HG02938 (cell line): ENCODE data around the gene CER1.
A peak's percentile ranks its signal among the peaks of the same experiment; 100 is the strongest.

Source experiments
- ATAC-seq: cut with Tn5 transposase; IDR thresholded peaks from one replicate; pipeline ENCODE4 v1.9.1; 2021; ENCODE audit warnings: mild to moderate bottlenecking, moderate library complexity; ENCODE audit not compliant: unreplicated experiment

The CER1 gene, protein sequence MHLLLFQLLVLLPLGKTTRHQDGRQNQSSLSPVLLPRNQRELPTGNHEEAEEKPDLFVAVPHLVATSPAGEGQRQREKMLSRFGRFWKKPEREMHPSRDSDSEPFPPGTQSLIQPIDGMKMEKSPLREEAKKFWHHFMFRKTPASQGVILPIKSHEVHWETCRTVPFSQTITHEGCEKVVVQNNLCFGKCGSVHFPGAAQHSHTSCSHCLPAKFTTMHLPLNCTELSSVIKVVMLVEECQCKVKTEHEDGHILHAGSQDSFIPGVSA

DNA sequence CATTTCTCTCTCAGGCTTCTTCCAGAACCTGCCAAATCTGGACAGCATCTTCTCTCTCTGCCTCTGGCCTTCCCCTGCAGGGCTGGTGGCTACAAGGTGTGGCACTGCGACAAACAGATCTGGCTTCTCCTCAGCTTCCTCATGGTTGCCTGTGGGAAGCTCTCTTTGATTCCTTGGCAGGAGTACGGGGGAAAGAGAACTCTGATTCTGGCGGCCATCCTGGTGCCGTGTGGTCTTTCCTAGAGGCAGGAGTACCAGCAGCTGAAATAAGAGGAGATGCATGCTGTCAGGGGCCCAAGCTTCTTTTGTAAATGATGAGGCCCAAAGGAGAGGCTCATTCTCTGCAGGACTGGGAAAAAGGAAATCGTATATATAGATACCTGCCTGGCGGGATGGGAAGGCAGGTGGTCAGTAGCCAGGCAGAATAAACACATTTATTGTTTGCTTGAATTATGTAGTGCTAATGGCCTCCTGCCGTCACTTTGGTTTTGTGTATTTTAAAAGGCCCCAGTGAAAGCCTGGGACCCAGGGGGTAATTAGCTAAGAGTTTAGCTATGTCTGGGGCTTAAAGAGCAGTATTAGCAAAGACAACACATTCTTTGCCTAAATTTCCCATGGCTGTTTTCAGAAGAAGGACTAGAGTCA, at the start of gene CER1:
Gene CER1, minus strand, starts transcription at position 343 of the 645 bp plus-strand sequence. Its CDS starts 61 bp downstream, at position 282.
- no peak for ATAC-seq

DNA sequence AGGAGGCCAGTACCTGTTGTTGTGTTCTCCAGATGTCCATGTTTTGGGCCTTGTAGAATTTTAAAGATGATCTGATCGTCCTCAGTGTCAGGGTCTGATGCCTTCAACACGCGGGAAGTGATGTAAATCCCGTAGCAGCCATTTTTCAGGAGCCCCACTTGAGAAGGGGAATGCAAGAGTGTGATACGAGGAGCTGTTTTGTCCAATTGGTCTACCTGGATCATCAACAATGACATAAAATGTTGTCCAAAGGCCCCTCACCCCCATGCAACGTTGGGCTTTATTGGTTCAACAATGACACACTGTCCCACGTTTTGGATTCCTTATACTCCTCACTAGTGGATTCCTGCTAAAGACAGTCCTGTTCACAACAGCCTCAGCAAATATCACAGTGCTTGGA, 48.1 kb upstream of the CER1 start:
- no peak for ATAC-seq

DNA sequence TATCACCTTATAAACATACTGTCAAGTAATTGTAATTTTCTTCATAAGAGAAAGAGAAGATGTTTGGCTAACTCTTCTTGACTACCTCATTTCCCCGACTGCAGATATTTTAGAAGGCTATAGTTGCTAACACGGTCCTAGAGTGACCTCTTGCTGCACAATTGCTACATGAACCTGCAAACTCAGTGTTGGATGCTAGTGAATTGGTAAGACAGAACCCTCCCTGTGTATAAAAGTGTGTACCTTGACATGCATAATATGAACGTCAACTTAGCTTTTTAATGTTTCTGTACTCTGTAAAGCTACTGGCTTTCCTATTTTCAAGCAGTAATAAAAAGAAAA, 46.7 kb upstream of the CER1 start:
- no peak for ATAC-seq

DNA sequence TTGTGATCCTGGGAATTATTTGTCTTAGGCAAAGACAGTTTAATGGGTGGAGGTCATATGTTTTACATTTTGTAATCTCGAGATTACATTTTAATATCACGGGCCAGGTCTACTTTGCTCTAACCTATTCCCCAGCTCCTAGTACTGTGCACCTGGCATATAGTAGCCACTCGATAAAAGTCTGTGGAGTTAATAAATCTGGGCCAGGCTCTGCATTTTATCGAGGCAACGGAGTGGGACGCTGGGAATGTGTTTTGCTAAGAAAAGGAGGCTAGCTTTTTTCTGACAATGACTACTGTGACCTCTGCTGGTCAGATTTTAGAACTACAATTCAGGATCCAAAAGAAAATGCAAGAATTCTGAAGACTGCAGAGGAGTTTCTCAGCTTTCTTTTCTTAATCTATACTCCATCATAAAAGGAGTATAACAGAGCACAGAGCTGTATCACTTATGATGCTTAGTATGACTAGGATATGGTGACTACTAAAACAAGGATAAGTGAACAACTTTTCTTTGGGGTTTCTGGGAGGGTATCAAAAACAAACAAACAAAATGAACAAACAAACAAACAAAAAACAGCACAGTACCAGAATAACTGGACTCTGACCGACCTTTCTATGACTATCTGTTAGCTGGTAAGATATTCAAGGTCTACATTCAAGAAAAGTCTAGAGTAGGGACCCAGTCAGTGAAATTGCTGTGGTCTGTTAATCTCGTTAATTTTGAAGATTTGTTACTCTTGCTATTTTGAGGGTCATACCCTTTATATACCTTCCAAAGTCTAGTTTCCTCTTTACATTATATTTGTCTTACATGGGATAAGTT, 46.1 kb upstream of the CER1 start:
- no peak for ATAC-seq

DNA sequence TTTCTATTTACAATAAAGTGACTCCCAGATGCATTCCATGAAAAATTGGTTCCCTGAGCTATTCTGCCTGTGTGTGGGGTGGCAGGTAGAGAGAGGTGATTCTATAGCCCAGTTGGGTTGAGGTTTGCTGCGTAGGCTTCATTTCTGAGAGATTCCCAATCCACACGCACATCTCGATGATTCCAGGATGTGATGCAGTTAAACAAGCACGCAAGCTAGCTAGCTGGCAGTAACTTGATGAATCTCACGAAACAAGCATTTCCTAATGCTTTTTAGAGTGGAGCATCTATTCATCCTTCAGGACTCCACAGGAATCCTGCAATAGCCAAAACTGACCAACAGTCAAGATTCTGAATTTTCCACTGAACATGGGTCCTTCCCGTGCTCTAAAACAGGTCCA, 43.8 kb upstream of the CER1 start:
- no peak for ATAC-seq

DNA sequence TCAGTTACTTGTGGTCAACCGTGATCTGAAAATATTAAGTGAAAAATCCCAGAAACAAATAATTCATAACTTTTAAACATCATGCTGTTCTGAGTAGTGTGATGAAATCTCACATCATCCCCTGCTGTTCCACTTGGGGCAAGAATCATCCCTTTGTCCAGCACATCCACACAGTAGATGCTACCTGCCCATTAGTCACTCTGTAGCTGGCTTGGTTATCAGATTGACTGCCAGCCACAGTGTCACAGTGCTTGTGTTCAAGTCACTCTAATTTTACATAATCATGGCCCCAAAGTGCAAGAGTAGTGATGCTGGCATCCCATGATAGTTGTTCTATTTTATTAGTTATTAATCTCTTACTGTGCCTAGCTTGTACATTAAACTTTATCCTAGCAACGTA, 39.1 kb upstream of the CER1 start:
- ATAC-seq: no peak

DNA sequence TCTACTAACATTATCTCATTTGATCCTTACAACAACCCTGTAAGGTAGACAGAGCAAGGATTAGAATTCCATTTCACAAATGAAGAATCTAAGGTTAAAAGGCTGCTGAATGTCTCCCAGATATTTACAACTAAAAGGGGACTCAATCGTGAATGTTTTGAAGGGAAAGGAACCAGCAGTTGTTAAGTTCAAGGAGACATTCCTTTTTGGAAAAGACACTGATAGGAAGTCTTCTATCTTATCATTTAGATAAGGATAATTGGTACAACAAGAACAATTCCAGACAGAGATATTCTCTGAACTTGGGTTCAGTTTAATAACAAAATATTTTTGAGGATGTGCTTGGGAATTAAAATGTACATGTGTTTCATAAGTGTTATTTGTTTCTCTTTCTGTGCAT, 37.5 kb upstream of the CER1 start:
- ATAC-seq: no peak

DNA sequence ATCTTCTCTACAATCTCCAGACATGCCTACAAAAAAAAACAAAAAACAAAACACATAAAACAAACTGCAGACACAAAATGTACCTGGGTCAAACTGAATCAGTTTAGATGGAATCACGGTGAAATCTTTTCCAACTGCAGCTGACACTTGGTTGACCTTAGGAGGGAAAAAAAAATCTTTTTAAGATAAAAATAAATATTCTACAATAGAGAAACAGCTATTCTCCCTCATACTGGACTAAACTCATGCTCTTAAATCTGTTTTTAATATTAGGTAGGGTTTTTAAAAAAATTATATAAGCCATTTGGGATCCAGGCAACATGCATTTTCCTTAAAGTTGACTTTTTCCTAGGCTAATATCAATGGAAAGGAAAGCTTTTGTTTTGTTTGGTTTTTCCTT, 33.8 kb upstream of the CER1 start:
- ATAC-seq: no peak

DNA sequence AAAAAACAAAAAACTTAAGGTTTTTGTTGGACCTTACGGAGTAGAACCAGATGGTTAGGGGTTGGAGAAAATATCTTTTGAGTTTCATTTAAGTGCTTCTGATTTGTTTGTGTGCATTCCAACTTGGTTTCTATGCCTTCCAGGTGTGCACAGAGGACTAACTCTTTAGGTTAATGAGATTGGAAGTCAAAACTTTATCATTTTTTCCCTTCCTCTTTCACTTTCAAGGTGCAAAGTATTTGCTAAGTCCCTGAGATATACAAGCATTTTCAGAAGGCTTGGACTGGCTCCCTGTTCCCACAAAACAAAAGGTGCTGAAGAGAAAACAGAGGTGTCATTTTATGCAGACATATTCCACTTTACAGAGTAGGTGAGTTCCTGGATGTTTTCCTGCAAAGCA, 30.3 kb upstream of the CER1 start:
- no peak for ATAC-seq

DNA sequence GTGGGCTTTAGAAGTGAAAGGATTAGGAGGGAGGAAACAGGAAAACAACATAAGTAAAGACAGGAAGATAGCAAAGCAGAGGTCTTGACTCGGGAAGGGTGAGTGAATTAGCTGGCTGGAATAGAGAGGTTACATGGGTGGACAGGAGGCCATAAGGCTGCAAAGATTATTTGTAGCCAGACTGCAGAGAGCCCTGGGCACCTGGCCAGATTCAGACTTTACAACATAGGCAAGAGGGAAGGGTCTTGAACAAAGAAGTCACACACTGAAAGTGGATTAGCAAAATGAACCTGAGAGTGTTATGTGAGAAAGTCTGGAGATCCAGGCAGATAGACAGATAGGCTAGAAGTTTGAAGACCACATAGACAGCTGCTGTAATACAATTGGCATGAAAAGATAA, 29.7 kb upstream of the CER1 start:
- no peak for ATAC-seq

DNA sequence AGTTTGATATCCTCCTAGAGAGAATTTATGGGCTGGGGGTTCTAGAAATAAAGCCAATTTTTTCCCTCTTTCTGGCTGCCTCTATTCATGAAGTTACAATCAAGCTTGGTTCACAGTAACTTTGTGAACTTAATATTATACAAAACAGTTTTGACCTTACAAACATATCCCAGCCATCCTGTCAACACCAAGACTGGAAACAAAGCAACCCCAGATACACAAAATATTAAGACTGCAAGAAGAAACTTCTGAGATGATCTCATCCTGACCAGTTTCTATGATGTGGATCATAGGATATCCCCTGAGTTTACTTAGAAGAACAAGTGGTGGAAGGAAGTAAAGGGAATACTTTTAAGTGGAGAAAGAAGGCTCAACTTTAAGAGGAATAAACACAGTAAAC, 28.3 kb upstream of the CER1 start:
- no peak for ATAC-seq

DNA sequence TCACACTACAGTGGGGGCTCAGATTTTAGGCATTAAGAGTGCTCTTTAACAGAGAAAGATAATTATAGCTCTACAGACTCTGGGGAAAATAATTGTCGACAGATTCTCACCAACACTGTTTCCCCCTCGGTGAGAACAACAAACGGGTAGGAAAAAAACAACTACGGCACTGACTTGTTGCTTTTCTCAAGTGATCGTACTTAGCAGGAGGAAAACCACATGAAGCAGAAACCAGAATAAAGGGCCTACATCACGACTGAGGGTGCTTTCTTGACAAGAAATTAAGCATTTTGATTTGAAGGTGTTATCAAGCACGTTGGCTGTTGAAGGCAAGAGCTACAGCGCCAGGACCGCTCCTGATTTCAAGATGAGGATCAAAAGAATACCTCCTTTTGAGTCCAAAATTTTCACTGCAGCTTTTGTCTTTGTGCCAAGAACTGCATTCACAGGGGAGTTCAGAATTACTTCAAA, 27.2 kb upstream of the CER1 start:
- ATAC-seq: no peak

DNA sequence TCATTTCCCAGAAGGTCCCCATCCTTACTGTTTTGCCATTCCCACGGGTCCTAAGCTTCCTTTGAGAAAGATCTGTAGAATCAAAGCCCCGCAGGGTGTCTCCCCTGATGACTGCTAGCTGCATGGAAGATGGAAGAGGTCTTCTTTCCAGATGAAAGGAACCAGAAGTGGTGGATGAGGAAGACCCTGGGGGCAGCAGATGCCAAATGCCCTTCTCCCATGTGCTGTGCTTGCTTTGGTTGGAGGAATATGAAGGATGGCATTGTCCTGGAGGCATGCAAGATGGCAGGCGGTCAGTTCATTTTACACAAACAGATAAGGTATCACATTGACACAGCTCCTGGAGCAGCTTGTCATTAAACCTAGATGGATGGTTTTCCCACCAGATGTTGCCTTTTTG, 25.8 kb upstream of the CER1 start:
- ATAC-seq: no peak

DNA sequence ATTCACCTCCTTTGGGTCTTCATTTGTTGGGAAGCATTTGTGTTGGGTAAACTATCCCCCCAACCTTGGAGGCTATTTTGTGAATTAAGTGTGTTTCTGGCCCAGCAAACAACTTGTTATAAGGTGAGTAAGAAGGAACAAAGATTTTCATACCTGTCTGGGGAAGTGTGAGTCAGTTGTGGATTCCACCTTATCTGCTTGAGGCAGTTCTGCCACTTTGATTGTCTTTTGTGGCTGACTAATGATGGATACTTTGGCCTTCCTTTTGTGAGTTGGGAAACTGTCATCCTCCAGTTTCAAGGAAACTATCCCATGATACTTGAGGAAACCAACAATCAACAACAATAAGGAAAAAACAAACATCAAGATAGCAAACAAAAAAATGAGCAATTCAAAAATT, 24.6 kb upstream of the CER1 start:
- ATAC-seq: no peak

DNA sequence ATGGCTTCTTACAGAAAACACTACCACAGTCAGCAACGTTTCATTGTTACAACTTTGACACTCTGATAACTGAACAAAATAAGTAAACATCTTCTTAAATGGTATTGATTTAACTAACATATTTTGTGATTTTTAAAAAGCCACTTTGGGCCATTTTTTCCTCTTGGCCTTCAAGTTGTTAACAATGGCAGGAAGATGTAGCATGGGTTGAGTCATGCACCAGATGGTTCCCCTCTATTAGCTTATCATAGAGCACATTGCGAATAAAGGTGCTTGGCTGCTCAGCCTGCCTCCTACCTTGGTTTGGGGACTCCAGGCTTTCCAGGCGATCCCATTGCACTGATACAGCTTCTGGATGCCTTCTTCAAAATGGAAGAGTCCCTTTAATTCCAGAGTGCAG, 24.1 kb upstream of the CER1 start:
- ATAC-seq: no peak

DNA sequence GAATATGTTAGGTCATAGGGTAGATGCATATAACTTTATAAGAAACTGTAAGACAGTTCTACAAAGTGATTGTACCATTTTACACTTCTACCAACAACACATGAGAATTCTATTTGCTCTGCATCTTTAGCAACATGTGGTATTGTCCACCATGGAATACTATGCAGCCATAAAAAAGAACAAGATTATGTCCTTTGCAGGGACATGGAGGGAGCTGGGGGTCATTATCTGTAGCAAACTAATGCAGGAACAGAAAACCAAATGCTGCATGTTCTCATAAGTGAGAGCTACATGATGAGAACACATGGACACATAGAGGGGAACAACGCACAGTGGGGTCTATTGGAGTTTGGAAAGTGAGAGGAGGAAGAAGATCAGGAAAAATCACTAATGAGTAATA, 22.2 kb upstream of the CER1 start:
- ATAC-seq: no peak

DNA sequence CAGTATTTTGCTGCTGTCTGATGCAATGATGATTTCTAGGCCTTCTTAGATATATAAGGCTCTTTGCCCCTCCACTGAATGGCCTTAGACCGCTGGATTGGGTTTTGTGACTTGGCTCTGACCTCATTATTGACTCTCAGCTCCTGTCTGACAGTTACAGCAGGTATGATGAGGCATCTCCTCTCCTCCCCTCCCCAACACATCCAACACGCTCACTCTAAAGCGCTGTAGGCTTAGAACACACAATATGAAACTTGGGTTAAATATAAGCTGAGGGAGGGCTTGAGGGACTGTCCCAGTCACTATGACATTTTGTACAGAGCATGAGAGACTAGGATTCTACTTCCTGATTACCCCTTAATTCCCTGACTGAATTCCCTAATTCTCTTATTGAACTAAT, 18.8 kb upstream of the CER1 start:
- ATAC-seq: peak; percentile 93

DNA sequence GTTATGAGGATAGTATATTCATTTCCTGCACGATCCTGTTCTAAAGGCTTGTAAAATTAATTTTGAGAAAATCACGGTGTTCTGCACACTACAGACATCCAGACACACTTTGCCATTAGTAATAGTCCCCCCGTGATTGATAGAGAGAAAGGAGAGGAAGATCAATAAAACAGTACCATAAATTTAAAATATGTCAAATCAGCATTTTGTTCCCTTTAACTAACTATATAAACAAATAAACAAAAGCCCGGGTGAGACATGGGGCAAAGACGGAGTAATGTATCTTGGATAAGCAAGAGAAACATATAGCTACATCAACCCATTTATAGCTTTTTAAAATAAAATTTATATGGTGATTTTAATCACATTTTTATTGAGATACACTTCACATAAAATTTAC, 10.6 kb upstream of the CER1 start:
- no peak for ATAC-seq

DNA sequence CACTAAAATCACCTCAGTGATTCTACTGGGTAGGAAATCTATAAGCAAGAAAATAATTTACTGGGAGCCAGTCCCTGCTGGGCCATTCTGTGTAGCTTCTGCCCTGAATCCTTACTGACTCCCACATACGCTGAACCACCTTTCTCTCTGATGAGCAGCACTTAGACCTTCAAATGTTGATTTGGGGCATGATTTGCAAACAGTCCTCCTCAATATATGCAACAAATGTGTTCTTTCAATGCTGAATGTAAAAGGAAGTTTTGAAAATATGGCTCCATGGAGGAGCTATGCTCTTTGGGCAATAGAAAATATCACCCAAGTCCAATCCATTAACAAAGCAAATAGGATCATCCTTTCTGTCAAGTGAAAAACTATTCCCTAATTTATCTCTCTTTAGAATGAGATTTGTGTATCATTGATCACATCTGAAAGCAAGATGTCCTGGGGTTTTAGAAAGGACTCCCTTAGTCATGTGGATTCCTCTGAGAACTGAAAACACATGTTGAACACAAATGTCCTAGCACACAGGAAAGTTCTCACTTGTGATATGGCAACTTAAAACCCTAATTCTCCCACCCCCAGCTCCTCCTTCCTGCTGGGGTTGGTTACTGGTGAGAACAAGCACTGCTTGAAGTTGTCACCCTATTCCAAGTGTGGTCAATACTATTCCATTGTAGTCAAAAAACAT, 8.9 kb upstream of the CER1 start:
- no peak for ATAC-seq

DNA sequence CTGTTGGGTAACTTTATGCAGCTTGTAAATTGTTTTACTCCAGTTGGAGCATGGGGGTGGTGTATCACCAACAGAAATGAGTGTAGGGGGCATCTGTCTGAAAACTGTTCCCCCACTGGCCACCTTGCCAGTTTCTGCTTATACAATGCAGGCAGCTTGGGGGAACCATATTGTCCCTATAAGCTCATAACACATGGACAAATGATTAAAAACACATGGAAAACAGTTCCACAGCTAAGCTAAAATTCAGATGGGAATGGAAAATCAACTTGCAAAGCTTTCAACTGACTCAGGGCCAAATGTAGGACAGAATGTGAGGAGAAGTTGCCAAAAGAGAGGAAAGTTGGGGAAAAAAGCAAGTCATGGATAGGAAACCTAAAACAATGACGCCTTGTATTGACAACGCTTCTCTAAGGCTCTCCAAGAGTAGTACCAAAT, 7.9 kb upstream of the CER1 start:
- ATAC-seq: no peak

DNA sequence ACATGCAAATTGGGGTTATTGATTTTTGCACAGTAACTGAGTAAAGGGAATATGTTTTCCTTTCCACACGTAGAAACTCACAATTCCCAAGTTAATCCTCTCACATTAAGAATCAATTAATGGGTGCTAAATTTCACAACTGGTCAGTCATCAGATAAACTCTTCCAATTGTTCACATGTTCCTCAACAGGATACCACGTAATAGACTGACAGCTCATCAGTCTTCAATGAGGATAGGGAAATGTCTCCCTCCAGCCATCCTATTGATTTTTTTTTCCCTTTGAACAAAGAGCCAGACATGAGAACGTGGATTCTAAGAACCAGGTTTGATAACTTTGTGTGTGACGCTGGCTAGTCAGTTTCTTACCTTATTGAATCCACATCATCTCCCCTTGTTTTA, 768 bp upstream of the CER1 start:
- no peak for ATAC-seq
